C1 segment of cervical spinal cord (tissue), 14 donors: ENCODE results near the gene NLGN1.

Experiments used
- DNase-seq, 14 donors: peaks; one replicate each; lab custom pipeline; 2025; lab: John Stamatoyannopoulos, UW

Gene NLGN1

GRCh38 chr3:174268061-174268460, 870.5 kb downstream of the NLGN1 start:
- DNase-seq: no peak

- no peak for DNase-seq
Observed at GRCh38 chr3:174268586-174268985, 871.0 kb downstream of the NLGN1 start.

DNA sequence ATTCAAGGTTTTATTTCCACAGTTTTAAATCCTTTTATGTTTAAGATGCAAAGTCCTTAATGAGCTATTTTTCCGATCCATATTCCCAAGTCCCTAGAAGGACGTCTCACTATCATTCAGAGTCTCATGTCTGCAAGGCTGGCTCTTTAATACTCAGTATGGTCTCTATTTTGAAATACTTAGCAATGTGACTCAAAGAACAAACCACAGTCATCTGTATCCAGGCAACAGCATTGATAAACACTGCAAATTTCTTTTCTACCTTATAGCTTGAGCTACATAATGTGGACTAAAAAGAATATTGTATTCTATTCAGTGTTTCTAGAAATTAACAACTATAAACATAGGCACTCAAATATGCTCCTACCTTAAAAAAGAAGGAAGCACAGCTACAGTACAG, 873.3 kb downstream of the NLGN1 start:
- no peak for DNase-seq

- DNase-seq: no peak
Observed at GRCh38 chr3:174275336-174275735, 877.8 kb downstream of the NLGN1 start.

DNA sequence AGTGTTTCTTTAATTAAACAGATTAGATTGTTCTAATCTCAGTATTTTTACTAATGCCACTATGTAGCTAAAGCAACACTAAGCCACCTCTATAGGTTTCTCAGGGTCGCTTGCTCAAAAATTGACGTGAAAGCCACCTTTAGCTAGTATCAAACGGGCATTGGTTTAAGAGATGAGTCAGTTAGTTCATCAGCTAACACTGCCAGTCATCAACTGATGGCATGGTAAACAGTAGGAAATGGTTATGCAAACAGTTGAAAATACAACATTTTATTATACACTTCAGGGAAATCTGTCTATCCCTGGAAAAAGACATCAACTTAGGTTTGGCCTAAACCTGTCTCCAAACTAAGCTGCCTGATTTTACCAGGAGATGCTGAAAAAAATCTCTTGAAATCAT, 879.3 kb downstream of the NLGN1 start:
- DNase-seq: no peak

DNA sequence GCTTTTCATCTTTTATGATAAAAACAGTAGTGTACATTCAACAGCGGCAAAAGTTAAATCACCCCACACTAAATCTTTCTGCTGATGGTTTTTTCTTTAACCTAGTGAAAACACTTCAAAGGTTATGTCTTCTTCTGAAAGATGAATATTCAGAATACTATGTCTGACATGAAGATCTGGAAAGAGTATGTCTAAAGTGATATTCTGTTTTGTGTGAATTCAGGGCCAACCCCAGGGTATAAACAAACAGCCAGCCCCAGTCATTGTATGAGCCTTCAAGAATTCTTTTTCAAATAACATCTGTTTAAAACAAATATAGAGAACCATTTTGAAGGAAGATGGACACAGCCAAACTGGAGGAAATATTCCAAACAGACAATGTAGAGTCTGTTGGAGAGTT, 880.5 kb downstream of the NLGN1 start:
- DNase-seq: no peak

DNA sequence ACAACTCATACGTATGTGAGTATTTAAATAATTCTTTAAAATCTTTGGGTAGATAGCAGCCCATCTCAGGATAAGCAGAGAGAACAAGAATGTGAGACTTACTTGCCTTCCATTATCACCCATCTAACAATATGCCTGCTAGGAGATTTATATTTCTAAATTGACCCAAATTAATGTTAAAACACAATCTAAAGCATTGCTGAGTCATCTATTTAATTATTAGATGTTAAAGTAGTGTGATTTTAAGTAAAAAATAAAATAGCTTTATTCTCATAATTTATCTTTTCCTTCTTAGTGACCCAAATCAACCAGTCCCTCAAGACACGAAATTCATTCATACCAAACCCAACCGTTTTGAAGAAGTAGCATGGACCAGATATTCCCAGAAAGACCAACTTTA, 882.6 kb downstream of the NLGN1 start:
- DNase-seq: no peak

DNA sequence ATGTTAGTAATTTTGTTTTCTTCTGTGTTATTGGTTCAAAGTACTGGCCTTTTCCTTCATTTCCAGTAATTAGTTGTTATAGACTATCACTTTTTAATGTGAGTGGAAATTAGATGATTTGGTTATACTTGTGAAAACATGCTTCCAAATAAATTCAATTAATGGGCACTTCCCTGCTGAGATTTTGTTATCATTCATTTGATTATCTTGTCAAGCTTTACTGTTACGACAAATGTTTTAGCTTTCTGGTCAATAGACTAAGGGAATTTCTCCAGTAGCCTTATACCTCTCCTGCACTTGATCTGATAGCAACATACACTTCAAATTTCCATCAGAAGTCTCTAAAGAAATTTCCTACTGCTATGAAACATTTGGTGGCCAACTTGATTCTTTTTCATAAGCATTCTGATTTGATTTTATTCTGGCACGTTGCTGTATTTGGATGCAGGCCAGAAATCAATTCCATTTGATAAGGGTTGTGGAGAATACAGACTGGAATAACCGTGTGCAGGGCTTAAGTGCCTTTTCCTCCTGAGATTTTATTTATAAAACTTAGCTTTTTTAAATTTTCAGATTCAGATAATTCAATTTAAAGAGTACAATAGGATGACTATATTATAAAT, 887.8 kb downstream of the NLGN1 start:
- no peak for DNase-seq

GRCh38 chr3:174287705-174288104, 890.2 kb downstream of the NLGN1 start:
- no peak for DNase-seq

- DNase-seq: no peak
Observed at GRCh38 chr3:174294616-174295015, 897.1 kb downstream of the NLGN1 start.

- DNase-seq: no peak
Observed at GRCh38 chr3:174295306-174296092, 898.0 kb downstream of the NLGN1 start.

DNA sequence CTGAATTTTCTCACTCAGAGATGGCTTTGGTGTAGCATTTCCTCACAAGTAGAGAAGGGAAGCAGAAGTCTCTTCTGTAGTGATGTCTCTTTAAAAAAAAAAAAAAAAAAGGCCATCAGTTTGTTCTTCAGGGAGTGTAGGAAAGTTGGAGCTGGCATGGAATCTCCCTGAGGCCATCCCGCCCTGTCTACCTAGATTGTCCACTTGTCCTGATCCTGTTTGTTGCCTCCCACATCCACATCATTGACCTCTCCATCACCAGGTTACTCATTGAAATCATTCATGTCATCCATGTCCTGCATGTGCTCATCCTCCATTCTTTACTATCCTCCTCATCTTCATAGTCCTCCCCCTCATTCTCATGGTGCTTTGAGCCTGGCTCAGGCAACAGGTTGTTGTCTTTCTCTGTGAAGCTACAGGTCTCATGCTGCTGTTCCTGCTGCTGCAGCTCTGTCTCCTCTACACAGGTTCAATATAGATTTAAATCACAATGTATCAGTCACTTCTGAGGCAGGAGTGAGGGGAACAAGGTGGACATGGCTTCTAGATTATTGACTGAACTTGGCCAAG, 905.3 kb downstream of the NLGN1 start:
- DNase-seq: no peak

- no peak for DNase-seq
Observed at GRCh38 chr3:174303907-174304560, 906.5 kb downstream of the NLGN1 start.

- no peak for DNase-seq
Observed at GRCh38 chr3:174308736-174309135, 911.2 kb downstream of the NLGN1 start.

DNA sequence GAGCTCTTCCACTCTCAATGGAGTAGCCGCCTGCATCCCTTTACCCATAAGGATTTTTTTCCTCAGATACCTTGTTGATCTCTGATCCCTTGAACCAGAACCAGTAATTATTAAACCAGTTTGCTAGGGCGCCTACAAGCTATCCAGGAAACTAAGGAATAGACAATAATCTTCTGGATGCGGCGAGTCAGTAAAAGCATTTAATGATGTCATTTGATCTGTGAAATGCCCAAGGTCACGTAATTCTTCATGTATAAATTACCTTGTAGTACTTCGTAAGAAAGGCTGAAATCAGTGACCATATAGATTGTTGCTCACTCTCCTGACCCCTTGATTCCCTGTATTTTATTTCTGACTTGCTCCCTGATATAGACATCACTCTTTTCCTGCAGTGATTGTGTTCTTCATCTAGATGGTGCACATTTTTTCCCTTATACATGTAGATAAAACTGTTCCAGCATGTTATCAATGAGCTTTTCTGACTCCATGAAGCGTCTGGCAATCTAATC, 913.0 kb downstream of the NLGN1 start:
- no peak for DNase-seq

DNA sequence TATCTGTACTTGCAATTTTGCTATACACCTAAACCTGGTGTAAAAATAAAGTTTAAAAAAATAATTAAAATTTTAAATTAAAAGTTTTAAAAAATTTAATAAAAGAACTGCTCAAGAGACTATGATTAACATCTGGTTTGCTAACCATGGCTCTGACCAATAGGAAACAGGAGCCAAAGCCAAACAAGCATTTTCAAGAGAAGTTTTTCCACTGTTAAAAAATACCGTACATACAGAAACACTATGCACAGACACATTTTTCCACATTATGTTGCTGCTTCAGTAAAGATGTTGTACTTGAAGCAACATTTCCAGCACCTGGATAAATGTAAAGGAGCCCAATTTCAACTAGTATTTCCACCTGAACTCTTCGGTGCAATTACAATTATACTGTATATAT, 917.7 kb downstream of the NLGN1 start:
- DNase-seq: no peak

DNA sequence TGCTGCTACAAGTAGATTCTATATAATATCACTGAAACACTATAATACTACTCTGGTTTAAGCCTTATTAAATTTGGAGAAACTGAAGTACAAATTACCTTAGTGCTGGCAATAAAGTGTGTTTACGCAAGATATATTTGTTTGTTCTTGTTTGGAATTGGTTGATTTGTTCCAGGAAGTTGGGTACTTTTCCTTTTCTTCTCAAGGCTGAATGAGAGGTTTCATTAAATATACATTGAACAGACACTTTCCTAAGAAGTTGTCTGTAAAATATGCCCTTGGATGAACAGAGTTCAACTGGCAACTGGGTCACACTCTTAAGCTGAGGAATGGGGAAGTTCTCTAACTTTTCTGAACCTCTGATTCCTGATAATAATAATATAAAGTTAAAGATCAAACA, 919.5 kb downstream of the NLGN1 start:
- DNase-seq: no peak

DNA sequence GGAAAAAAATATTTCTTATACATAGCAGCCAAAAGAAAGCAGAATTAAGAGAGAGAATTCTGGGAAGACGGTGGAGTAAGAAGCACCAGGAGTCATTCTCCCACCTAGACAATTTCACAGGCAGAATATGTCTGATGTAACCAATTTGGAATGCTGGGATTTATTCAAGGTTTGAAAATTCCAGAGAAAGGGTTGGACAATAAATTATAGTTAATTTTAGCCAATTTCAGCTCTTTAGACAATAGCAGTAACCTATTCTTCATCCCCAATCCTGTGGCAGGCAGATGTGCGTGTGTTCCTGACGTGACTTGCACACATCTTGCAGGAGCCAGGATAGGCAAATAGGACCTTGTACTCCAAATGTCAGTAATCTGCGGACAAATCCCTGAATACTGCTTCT, 920.6 kb downstream of the NLGN1 start:
- no peak for DNase-seq

- DNase-seq: no peak
Observed at GRCh38 chr3:174321548-174321947, 924.0 kb downstream of the NLGN1 start.

DNA sequence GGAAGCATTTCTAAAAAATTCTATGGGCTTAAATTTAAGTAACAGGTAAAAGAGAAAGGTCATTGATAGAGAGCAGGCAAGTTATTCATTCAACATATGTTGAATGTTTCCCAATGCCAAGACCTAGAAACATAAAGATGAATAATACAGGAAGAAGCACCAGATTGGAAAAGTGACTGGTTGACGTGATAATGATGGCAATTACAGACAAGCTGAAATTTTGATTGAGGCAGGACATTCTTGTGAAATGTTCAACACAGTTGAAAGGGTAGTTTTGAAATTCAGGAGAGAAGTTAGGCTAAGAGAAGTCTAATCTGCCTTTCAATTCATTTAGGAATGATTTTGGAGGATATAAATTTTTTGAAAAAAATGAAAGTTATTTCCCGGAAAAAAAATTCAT, 925.2 kb downstream of the NLGN1 start:
- no peak for DNase-seq

DNA sequence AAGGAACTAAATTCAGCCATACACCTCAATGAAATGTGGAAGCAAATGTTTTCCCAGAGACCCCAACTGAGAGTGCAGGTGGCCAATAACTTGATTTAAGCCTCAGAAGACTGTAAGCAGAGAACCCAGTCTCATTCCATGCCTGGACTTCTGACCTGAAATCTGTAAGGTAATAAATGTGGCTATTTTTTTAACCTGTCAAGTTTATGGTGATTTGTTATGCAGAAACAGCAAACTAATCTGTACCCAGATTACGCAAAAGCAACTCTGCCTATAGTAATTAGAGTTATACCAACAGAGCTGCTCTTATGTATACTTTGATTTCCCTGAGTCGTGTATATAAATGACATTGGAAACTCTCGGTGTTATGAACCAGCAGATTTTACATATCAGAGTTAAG, 927.6 kb downstream of the NLGN1 start:
- DNase-seq: no peak
